MCF 10A (cell line): Measurements from ENCODE around the gene HSPE1. TPM values are rescaled to one million over a fixed set of nuclear protein-coding genes. Genes with fewer than 3 reads are reported as not detected.
A peak's percentile ranks its signal among the peaks of the same experiment; 100 is the strongest.

ENCODE experiments used
- BruUV-seq: library from RNA; stranded (reverse); fragments of 400-500 nt; replicated peaks from 2 replicates; lab custom pipeline; 2021; lab: Mats Ljungman, UMichigan
- CTCF ChIA-PET: fragments of 300-600 bp; sonication (Branson Sonifier 250); formaldehyde crosslinking; extraction: SDS; loops from one replicate; lab custom pipeline; 2021; ENCODE audit warnings: antibody characterized with exemption, inconsistent platforms; lab: Yijun Ruan, JAX
- POLR2A ChIA-PET: fragments of 300-600, 350-650 bp; sonication (Branson Sonifier 250); formaldehyde crosslinking; extraction: SDS; loops from one replicate; lab custom pipeline; 2020; ENCODE audit warnings: antibody characterized with exemption, inconsistent platforms; lab: Yijun Ruan, JAX
- DNase-seq: peaks from one replicate; pipeline ENCODE4 v3.0.0-alpha.2; 2018; ENCODE audit not compliant: unreplicated experiment
- H3K27ac Mint-ChIP-seq: one replicate; pipeline ENCODE4 v1.8.0; 2022; ENCODE audit warnings: mild to moderate bottlenecking, low read depth, mixed read lengths; ENCODE audit not compliant: unreplicated experiment
- H3K27me3 Mint-ChIP-seq: one replicate; pipeline ENCODE4 v1.8.0; 2022; ENCODE audit warnings: mixed read lengths; ENCODE audit not compliant: insufficient read depth, unreplicated experiment
- H3K36me3 Mint-ChIP-seq: one replicate; pipeline ENCODE4 v1.8.0; 2022; ENCODE audit warnings: mild to moderate bottlenecking, moderate library complexity, mixed read lengths; ENCODE audit not compliant: insufficient read depth, unreplicated experiment
- H3K4me1 Mint-ChIP-seq: one replicate; pipeline ENCODE4 v1.8.0; 2022; ENCODE audit warnings: mixed read lengths; ENCODE audit not compliant: insufficient read depth, unreplicated experiment
- H3K4me3 Mint-ChIP-seq: one replicate; pipeline ENCODE4 v1.8.0; 2022; ENCODE audit warnings: mild to moderate bottlenecking, moderate library complexity, mixed read lengths; ENCODE audit not compliant: unreplicated experiment
- H3K9me3 Mint-ChIP-seq: one replicate; pipeline ENCODE4 v1.8.0; 2022; ENCODE audit warnings: mixed read lengths; ENCODE audit not compliant: unreplicated experiment
- intact Hi-C: fragments of 100-400 bp; cut with micrococcal nuclease; formaldehyde crosslinking; loops from 2 replicates; pipeline ENCODE4 v1.14.1; 2022
- total RNA-seq: library from RNA; stranded (reverse); gene quantifications from 2 replicates; pipeline ENCODE4 v1.2.3, GENCODE V29; 2022
- TF ChIP-seq, protein P1 (sequence below): fragments of 200-600 bp; IDR thresholded peaks from one replicate; pipeline ENCODE4 v1.8.0; 2022; ENCODE audit warnings: antibody characterized with exemption, mild to moderate bottlenecking; ENCODE audit not compliant: unreplicated experiment

Gene HSPE1
- total RNA-seq, 1 experiment from 2014 or later: 95.2 TPM

DNA sequence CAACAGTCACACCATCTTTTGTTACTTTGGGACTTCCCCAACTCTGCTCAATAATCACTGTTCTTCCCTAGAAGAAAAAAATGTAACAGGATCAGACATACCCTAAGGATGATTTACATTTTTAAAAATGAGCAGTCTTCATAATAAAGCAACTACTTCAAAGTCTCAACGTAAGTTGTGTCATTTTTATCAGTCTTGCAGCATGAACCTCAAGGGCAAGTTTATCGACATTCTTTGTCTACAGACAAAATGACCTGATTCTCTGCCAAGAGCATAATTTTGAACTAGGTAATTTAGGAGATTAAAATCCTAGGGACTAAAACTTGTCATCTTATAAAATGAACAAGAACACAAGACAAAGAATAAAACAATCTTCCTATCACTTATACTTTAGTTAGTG, 2.9 kb upstream of the HSPE1 start:
- Mint-ChIP-seq H3K27ac (peak overlapping the region; percentile 49), H3K36me3 (peaks cover 87% of the 10 kb centered on the region), H3K4me1 (peaks cover 14% of the 10 kb centered on the region), H3K4me3 (peak overlapping the region; percentile 89), H3K9me3 (no peaks in the 10 kb centered on the region), H3K27me3 (no peaks in the 10 kb centered on the region)
- DNase-seq: no peak
- CTCF ChIA-PET: interaction anchor here (1.2 to 1.4 kb wide), 2 partner anchors 18 to 19 kb away, joined by 3 to 4 read pairs; no protein-coding TSS in a partner anchor
- POLR2A ChIA-PET: interaction anchor here (0.6 to 10.4 kb wide), 13 partner anchors 7 to 209 kb away, joined by 3 to 366 read pairs (median 27); partner anchors contain the start of genes COQ10B, MARS2, MOB4 and SF3B1
- no TSS peak for BruUV-seq
- TF ChIP-seq, protein P1, sequence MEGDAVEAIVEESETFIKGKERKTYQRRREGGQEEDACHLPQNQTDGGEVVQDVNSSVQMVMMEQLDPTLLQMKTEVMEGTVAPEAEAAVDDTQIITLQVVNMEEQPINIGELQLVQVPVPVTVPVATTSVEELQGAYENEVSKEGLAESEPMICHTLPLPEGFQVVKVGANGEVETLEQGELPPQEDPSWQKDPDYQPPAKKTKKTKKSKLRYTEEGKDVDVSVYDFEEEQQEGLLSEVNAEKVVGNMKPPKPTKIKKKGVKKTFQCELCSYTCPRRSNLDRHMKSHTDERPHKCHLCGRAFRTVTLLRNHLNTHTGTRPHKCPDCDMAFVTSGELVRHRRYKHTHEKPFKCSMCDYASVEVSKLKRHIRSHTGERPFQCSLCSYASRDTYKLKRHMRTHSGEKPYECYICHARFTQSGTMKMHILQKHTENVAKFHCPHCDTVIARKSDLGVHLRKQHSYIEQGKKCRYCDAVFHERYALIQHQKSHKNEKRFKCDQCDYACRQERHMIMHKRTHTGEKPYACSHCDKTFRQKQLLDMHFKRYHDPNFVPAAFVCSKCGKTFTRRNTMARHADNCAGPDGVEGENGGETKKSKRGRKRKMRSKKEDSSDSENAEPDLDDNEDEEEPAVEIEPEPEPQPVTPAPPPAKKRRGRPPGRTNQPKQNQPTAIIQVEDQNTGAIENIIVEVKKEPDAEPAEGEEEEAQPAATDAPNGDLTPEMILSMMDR: no peak
- intact Hi-C loops: loop anchor here (5.0 kb wide), 1 partner anchor 45 kb away; the partner anchor contains the start of gene COQ10B

DNA sequence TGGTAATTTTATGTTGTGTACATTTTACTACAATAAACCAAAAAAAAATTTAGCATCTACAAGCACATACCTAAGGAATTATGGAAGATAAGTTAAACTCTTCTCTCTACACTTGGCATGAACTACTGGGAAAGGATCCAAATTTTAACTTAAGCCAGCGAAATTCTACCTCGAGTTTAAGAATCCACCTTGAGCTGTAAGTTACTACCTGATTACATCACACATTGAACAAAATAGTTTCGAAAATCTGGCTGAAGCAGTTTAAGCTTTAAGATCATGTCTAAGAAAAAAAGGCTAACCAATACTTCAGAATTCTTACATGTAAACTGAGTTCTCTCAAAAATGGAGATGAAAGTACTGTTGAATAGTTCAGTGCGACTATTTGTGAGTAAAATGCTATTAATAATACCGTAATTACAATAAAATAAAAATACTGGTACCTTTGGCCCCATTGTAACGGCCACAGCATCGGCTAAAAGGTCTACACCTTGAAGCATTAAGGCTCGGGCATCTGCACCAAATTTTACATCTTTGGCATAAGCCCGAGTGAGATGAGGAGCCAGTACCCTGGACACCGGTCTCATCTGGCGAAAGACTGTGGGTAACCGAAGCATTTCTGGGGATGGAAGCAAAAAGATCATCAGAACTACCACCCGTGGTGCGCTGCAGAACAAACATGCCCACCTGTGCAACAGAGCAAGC, 1.8 kb upstream of the HSPE1 start:
- peaks cover 87% of the 10 kb centered on the region for H3K36me3 Mint-ChIP-seq
- peak; percentile 24 for DNase-seq

DNA sequence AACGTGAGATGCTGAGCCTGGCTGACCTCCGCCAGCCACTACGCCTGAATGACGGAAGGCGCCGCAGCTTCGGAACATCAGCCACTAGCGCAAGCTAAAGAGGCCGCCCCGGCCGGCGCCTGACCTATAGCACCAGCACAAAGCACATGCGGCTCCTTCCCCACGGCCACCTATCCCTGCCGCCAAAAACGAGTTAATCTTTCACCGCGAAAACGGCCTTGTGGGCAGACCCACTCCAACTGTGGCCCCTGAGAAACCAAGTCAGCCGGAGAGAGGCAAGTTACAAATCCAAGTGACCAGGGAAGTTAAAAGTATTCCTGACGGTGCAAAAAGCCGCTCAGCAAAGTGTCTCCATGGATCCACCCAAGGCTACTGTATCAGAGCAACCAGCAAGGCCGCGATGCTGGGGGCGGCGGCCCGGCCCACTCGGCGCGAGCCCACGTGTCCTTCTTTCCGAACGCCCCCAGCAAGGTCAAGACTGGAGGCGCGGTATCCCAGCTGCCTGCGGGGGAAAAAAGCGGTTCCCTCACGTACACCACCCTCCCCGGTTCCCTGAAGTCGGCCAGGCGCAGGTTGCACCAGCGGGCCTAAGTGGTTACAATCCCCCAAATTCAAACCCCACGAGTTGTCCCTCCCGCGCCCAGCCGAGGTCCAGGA, 1.1 kb upstream of the HSPE1 start:
- intact Hi-C loops: loop anchor here (5.0 kb wide), 1 partner anchor 47 kb away; the partner anchor contains the start of gene COQ10B
- CTCF ChIA-PET: interaction anchor here (0.6 to 1.2 kb wide), 2 partner anchors 280 to 599 kb away, joined by 3 to 4 read pairs; no protein-coding TSS in a partner anchor
- peak overlapping the region; percentile 93 for H3K27ac Mint-ChIP-seq
- TF ChIP-seq, protein P1: no peak
- POLR2A ChIA-PET: interaction anchor here (0.5 to 10.4 kb wide), 19 partner anchors 9 to 700 kb away, joined by 3 to 366 read pairs (median 12); partner anchors contain the start of genes COQ10B, GTF3C3, MARS2 and MOB4
- no TSS peak for BruUV-seq
- peaks cover 18% of the 10 kb centered on the region for H3K4me1 Mint-ChIP-seq
- H3K4me3 Mint-ChIP-seq: peak overlapping the region; percentile 89
- H3K36me3 Mint-ChIP-seq: peaks cover 87% of the 10 kb centered on the region
- H3K9me3 Mint-ChIP-seq: no peaks in the 10 kb centered on the region
- DNase-seq: peak; percentile 40
- H3K27me3 Mint-ChIP-seq: no peaks in the 10 kb centered on the region

More for the DNA sequence above, 1.8 kb upstream of the HSPE1 start:
- no peaks in the 10 kb centered on the region for H3K9me3 Mint-ChIP-seq
- TF ChIP-seq, protein P1: no peak
- peaks cover 18% of the 10 kb centered on the region for H3K4me1 Mint-ChIP-seq
- intact Hi-C loops: loop anchor here (5.0 kb wide), 1 partner anchor 46 kb away; the partner anchor contains the start of gene COQ10B
- H3K4me3 Mint-ChIP-seq: peak overlapping the region; percentile 89
- ChIA-PET POLR2A (interaction anchor here (0.5 to 10.4 kb wide), 17 partner anchors 8 to 412 kb away, joined by 3 to 366 read pairs (median 12); partner anchors contain the start of genes COQ10B, MARS2, MOB4 and SF3B1), CTCF (interaction anchor here (0.6 to 1.2 kb wide), 4 partner anchors 62 to 598 kb away, joined by 3 to 4 read pairs (median 3); no protein-coding TSS in a partner anchor)
- H3K27ac Mint-ChIP-seq: peak overlapping the region; percentile 93
- BruUV-seq: TSS peak; percentile 31
- H3K27me3 Mint-ChIP-seq: no peaks in the 10 kb centered on the region
